Nephron (organoid): ENCODE data around the gene ACACA.
"Not testable (repeated sequence)": the region's sequence is repeated elsewhere in the genome, so short reads cannot be mapped to it uniquely, and the experiment has no call there.

Experiments
- H3K27ac Mint-ChIP-seq, 3 experiments: 2 replicates each; pipeline ENCODE4 v1.8.0; 2020; ENCODE audit warnings: mixed read lengths in 3 of 3, mild to moderate bottlenecking in 2 of 3, moderate library complexity in 1 of 3
- H3K27me3 Mint-ChIP-seq: 2 replicates; pipeline ENCODE4 v1.8.0; 2021; ENCODE audit warnings: low read depth, mild to moderate bottlenecking, moderate library complexity, mixed read lengths
- H3K36me3 Mint-ChIP-seq: 2 replicates; pipeline ENCODE4 v1.8.0; 2020; ENCODE audit warnings: low read depth, mixed read lengths
- H3K4me1 Mint-ChIP-seq: 2 replicates; pipeline ENCODE4 v1.8.0; 2020; ENCODE audit warnings: mixed read lengths
- H3K4me3 Mint-ChIP-seq, 3 experiments: 2 replicates each; pipeline ENCODE4 v1.8.0; 2020; ENCODE audit warnings: mild to moderate bottlenecking in 3 of 3, mixed read lengths in 3 of 3, moderate library complexity in 2 of 3
- H3K9me3 Mint-ChIP-seq: 2 replicates; pipeline ENCODE4 v1.8.0; 2020; ENCODE audit warnings: mixed read lengths
- TF ChIP-seq, protein P1 (sequence below), 3 experiments: fragments of 200-600 bp; sonication (generic); IDR thresholded peaks; one replicate each; pipeline ENCODE4 v1.5.0; 2021; ENCODE audit warnings: antibody characterized with exemption in 3 of 3; ENCODE audit not compliant: unreplicated experiment in 3 of 3

Gene ACACA

DNA sequence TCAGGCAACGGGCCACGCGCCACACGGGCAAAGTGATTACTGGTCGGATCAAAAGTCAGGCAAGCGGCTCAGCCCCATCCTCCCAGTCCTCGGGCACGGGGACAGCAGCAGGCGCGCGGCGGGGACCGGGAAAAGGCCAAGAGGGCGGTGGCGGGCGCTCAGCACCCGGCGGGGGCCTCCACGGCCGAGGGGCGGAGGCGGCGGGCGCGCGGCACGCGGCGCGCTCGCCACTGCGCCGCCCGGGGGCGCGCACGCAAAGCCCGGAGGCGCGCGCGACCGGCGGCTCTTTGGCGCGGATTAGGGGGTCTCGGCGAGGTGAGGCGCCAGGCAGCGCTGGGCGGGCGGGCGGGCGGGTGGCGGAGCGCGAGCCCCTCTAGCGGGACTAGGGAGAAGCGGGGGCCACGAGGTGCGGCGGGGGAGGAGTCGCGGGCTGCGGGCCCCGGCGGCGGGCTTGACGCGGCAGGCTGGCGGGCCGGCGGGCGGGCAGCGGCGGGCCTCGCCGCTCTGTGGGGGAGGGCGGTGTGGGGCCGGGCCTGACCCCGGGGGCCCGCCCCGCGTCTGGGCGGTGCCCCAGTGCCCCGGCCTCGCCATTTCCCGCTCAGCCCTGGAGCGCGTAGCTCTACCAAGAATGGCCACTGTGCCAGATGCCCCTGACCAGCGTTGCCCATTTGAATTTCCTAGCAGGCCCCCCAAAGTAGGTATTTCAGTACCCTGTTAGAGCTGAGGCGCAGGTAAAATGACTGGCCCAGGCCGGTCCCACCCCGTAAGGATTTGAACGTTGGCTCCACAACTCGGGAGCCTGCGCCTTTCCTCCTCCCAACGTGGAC is at the start of gene ACACA, which contains the start of gene TADA2A:
Gene ACACA, minus strand, starts transcription at position 202 of the 827 bp plus-strand sequence. CDS start 537 bp downstream, outside the sequence.
Gene TADA2A, plus strand, starts transcription at position 252 of the 827 bp plus-strand sequence. CDS start 4,480 bp downstream, outside the sequence.
- TF ChIP-seq, protein P1, sequence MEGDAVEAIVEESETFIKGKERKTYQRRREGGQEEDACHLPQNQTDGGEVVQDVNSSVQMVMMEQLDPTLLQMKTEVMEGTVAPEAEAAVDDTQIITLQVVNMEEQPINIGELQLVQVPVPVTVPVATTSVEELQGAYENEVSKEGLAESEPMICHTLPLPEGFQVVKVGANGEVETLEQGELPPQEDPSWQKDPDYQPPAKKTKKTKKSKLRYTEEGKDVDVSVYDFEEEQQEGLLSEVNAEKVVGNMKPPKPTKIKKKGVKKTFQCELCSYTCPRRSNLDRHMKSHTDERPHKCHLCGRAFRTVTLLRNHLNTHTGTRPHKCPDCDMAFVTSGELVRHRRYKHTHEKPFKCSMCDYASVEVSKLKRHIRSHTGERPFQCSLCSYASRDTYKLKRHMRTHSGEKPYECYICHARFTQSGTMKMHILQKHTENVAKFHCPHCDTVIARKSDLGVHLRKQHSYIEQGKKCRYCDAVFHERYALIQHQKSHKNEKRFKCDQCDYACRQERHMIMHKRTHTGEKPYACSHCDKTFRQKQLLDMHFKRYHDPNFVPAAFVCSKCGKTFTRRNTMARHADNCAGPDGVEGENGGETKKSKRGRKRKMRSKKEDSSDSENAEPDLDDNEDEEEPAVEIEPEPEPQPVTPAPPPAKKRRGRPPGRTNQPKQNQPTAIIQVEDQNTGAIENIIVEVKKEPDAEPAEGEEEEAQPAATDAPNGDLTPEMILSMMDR (IDR thresholded peaks at IDR 0.05; ENCODE audit: unreplicated experiment in 3 of 3): no peak
- Mint-ChIP-seq H3K27ac (peak within 1 kb of the TSS; percentile 96 to 98 (median 97)), H3K4me3 (peak within 1 kb of the TSS; percentile 97 to 99 (median 98))

DNA sequence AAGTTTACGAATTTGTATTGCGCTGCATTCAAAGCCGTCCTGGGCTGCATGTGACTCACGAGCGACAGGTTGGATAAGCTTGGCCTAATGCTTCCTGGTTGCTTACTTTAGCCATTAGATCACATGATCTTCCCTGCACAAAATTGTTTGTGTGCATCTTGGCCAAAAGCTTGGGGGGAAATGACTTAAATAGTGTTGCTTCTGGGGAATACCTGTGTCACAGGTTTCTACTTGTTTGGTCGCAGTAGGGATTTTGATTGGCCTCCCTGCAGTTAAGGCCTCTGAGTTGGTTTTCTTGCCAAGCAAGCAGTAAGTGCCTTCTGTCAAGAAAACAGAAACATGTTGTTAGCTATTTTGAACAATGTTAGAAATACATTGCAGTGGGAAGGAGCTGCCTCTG is 43.5 kb upstream of the ACACA start:
- peak overlapping the region; percentile 68 to 78 (median 76) for H3K27ac Mint-ChIP-seq
- TF ChIP-seq, protein P1 (IDR thresholded peaks at IDR 0.05; ENCODE audit: unreplicated experiment in 3 of 3): no peak
- peaks cover 46% of the 10 kb centered on the region for H3K36me3 Mint-ChIP-seq
- H3K27me3 Mint-ChIP-seq: no peaks in the 10 kb centered on the region
- H3K4me1 Mint-ChIP-seq: peaks cover 27% of the 10 kb centered on the region
- no peak overlapping the region for H3K4me3 Mint-ChIP-seq
- no peaks in the 10 kb centered on the region for H3K9me3 Mint-ChIP-seq

More for the DNA sequence above, at the start of gene ACACA, which contains the start of gene TADA2A:
- no peaks in the 10 kb centered on the region for H3K27me3 Mint-ChIP-seq
- peaks cover 19% of the 10 kb centered on the region for H3K36me3 Mint-ChIP-seq
- H3K4me1 Mint-ChIP-seq: peaks cover 22% of the 10 kb centered on the region
- H3K9me3 Mint-ChIP-seq: no peaks in the 10 kb centered on the region

DNA sequence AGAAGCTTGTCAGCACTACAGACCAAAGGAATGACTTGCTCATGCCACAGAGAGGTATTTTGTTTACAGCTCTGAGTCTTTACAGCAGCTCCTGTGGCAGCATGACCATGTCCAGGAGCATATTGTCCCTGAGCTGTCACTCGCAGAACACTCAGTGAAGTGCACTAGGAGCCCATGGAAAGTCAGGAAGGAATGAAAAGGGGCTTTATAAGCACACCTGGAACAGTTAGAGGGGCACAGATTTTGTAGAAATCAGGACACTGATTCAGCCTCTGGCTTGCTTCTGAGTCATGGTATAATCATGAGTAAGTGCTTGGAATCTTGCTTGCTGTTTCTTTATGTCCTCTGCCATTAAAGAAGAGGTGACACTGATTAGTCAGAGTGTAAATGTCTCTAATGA is 41.0 kb upstream of the ACACA start:
- H3K4me1 Mint-ChIP-seq: peaks cover 15% of the 10 kb centered on the region
- peaks cover 47% of the 10 kb centered on the region for H3K36me3 Mint-ChIP-seq
- H3K27ac Mint-ChIP-seq: no peak overlapping the region
- H3K9me3 Mint-ChIP-seq: no peaks in the 10 kb centered on the region
- no peaks in the 10 kb centered on the region for H3K27me3 Mint-ChIP-seq
- no peak overlapping the region for H3K4me3 Mint-ChIP-seq
- TF ChIP-seq, protein P1 (IDR thresholded peaks at IDR 0.05; ENCODE audit: unreplicated experiment in 3 of 3): no peak

DNA sequence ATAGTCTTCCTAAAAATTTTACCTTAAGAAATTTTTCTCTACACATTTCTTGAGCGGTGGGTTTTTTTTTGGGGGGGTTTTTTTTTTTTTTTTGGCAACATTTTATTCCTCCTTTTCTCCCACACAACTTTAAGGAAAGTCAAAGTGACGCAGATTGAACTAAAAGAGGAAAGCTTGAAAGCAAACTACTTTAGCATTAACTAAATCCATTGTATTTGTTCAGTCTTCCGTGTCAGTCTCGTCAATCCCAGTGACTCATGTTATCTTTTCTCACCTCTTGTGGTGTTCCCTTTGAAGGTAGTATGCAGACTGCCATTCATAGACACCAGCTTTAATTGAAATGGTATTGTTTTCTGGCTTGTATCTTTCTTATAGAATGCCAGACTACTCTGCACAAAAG is 39.4 kb upstream of the ACACA start:
- peak overlapping the region; percentile 9 to 58 (median 18) for H3K27ac Mint-ChIP-seq
- no peaks in the 10 kb centered on the region for H3K27me3 Mint-ChIP-seq
- peaks cover 10% of the 10 kb centered on the region for H3K4me1 Mint-ChIP-seq
- no peaks in the 10 kb centered on the region for H3K9me3 Mint-ChIP-seq
- TF ChIP-seq, protein P1 (IDR thresholded peaks at IDR 0.05; ENCODE audit: unreplicated experiment in 3 of 3): no peak
- H3K36me3 Mint-ChIP-seq: peaks cover 56% of the 10 kb centered on the region
- no peak overlapping the region for H3K4me3 Mint-ChIP-seq

DNA sequence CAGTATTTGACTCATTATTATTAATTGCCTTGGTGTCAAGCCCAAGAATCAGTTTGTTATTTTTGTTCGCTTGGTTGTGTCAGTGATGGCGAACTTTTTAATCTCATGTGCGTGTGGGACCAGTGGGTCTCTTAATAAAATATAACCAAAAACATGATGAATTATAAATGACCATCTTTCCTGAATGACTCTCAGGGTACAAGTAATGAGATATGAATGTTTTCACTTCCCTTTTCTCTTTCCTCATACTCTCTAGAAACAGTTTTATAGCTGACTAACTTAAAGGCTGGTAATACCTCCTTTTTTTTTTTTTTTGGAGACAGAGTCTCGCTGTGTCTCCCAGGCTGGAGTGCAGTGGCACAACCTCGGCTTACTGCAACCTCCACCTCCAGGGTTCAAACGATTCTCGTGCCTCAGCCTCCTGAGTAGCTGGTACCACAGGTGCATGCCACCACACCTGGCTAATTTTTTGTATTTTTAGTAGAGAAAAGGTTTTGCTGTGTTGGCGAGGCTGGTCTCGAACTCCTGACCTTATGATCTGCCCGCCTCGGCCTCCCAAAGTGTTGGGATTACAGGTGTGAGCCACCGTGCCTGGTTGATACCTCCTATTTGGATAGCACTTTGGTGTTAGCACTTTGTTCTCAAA is 34.9 kb upstream of the ACACA start:
- H3K27me3 Mint-ChIP-seq, H3K4me3 Mint-ChIP-seq, H3K27ac Mint-ChIP-seq, H3K9me3 Mint-ChIP-seq, H3K4me1 Mint-ChIP-seq: not testable (repeated sequence)
- peaks cover 58% of the 10 kb centered on the region for H3K36me3 Mint-ChIP-seq

DNA sequence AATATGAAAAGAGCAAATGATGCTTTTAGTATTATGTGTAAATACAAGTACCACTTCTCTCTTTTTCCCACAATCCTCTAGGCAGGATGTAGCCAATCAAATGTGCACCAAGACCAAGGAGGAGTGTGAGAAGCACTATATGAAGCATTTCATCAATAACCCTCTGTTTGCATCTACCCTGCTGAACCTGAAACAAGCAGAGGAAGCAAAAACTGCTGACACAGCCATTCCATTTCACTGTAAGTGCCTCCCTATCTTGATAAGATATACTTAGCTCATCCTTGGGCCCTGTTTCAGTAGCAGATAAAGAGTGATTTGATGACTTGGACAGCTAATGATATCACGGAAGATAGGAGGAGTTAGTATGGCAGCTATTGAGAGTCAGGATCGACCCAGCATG is 33.8 kb upstream of the ACACA start:
- Mint-ChIP-seq H3K4me1 (no peaks in the 10 kb centered on the region), H3K9me3 (no peaks in the 10 kb centered on the region), H3K4me3 (no peak overlapping the region), H3K27me3 (no peaks in the 10 kb centered on the region), H3K27ac (no peak overlapping the region), H3K36me3 (peaks cover 57% of the 10 kb centered on the region)
- TF ChIP-seq, protein P1 (IDR thresholded peaks at IDR 0.05; ENCODE audit: unreplicated experiment in 3 of 3): no peak
